GM19438 (cell line): ENCODE results near the gene NAGLU.

Experiments
- ATAC-seq: cut with Tn5 transposase; IDR thresholded peaks from one replicate; pipeline ENCODE4 v1.9.1; 2021; ENCODE audit warnings: low read depth; ENCODE audit not compliant: unreplicated experiment

The NAGLU gene

GRCh38 chr17:42536048-42536371 is at the start of gene NAGLU:
Gene NAGLU, plus strand, starts transcription at chr17:42536241. Its CDS starts 32 bp downstream, at chr17:42536273.
- ATAC-seq, result peak; percentile 83

GRCh38 chr17:42488032-42488431 is 48.0 kb upstream of the NAGLU start:
- no peak for ATAC-seq

GRCh38 chr17:42493319-42493718 is 42.7 kb upstream of the NAGLU start:
- ATAC-seq, result no peak

- no peak for ATAC-seq
Measured at GRCh38 chr17:42494673-42495072, 41.4 kb upstream of the NAGLU start.

GRCh38 chr17:42498828-42499227 is 37.2 kb upstream of the NAGLU start:
- ATAC-seq, result no peak

- no peak for ATAC-seq
Measured at GRCh38 chr17:42502091-42502490, 34.0 kb upstream of the NAGLU start.

GRCh38 chr17:42502926-42503325 is 33.1 kb upstream of the NAGLU start:
- ATAC-seq, result no peak

- ATAC-seq, result no peak
Measured at GRCh38 chr17:42507671-42508070, 28.4 kb upstream of the NAGLU start.

- no peak for ATAC-seq
Measured at GRCh38 chr17:42508426-42509165, 27.4 kb upstream of the NAGLU start.

- no peak for ATAC-seq
Measured at GRCh38 chr17:42509409-42509808, 26.6 kb upstream of the NAGLU start.

GRCh38 chr17:42509841-42510240 is 26.2 kb upstream of the NAGLU start:
- no peak for ATAC-seq

GRCh38 chr17:42512246-42512645 is 23.8 kb upstream of the NAGLU start:
- ATAC-seq, result no peak

- ATAC-seq, result no peak
Measured at GRCh38 chr17:42512733-42513251, 23.2 kb upstream of the NAGLU start.

GRCh38 chr17:42513686-42514085 is 22.4 kb upstream of the NAGLU start:
- no peak for ATAC-seq

- no peak for ATAC-seq
Measured at GRCh38 chr17:42514279-42514678, 21.8 kb upstream of the NAGLU start.

- no peak for ATAC-seq
Measured at GRCh38 chr17:42514867-42515266, 21.2 kb upstream of the NAGLU start.

- no peak for ATAC-seq
Measured at GRCh38 chr17:42517516-42517915, 18.5 kb upstream of the NAGLU start.

- no peak for ATAC-seq
Measured at GRCh38 chr17:42518046-42518754, 17.8 kb upstream of the NAGLU start.

GRCh38 chr17:42518755-42519545 is 17.1 kb upstream of the NAGLU start:
- ATAC-seq, result no peak

- ATAC-seq, result no peak
Measured at GRCh38 chr17:42519546-42520491, 16.2 kb upstream of the NAGLU start.
